K562 (cell line): ENCODE measurements around the gene FXYD3. TPM values are rescaled to one million over a fixed set of nuclear protein-coding genes. Genes with fewer than 3 reads are reported as not detected.

Experiments used
- EHMT2 ChIP-seq: fragments of 450-650 bp; IDR thresholded peaks from 2 replicates; pipeline ENCODE4 v1.6.1; 2018; ENCODE audit warnings: antibody characterized with exemption
- ESRRA ChIP-seq: fragments of 450-650 bp; IDR thresholded peaks from 2 replicates; pipeline ENCODE4 v1.6.1; 2014; ENCODE audit warnings: low read depth, mild to moderate bottlenecking, moderate library complexity, borderline replicate concordance
- HLTF ChIP-seq: fragments of 450-650 bp; IDR thresholded peaks from 2 replicates; pipeline ENCODE4 v1.6.1; 2016
- HNRNPL ChIP-seq: fragments of 200-400 bp; formaldehyde crosslinking; IDR thresholded peaks from 2 replicates; pipeline ENCODE4 v1.6.1; 2017; ENCODE audit warnings: low read depth, mild to moderate bottlenecking, low read length
- HNRNPLL ChIP-seq: fragments of 200-400 bp; formaldehyde crosslinking; IDR thresholded peaks from 2 replicates; pipeline ENCODE4 v1.6.1; 2017; ENCODE audit warnings: low read length, low read depth, mild to moderate bottlenecking; ENCODE audit not compliant: poor library complexity, severe bottlenecking
- IRF2 ChIP-seq: sonication (generic); formaldehyde crosslinking; IDR thresholded peaks from 2 replicates; pipeline ENCODE4 v1.8.1; 2022; ENCODE audit warnings: mild to moderate bottlenecking, missing genetic modification reagents
- KDM1A ChIP-seq, 2 experiments: fragments of 450-650 bp; IDR thresholded peaks; 2 replicates each; pipeline ENCODE4 v1.6.1; 2016; ENCODE audit warnings: mild to moderate bottlenecking in 2 of 2
- LARP7 ChIP-seq: fragments of 450-650 bp; IDR thresholded peaks from 2 replicates; pipeline ENCODE4 v1.6.1; 2016
- NBN ChIP-seq: fragments of 450-650 bp; IDR thresholded peaks from 2 replicates; pipeline ENCODE4 v1.6.1; 2016; ENCODE audit warnings: low read depth, mild to moderate bottlenecking
- NCOA4 ChIP-seq: fragments of 450-650 bp; IDR thresholded peaks from 2 replicates; pipeline ENCODE4 v1.6.1; 2018; ENCODE audit warnings: mild to moderate bottlenecking; ENCODE audit not compliant: partially characterized antibody
- NFRKB ChIP-seq: fragments of 450-650 bp; IDR thresholded peaks from 2 replicates; pipeline ENCODE4 v1.6.1; 2016; ENCODE audit warnings: low read depth
- PRPF4 ChIP-seq: fragments of 200-400 bp; formaldehyde crosslinking; IDR thresholded peaks from one replicate; pipeline ENCODE4 v1.6.1; 2017; ENCODE audit warnings: low read length, low read depth, mild to moderate bottlenecking; ENCODE audit not compliant: insufficient read depth, poor library complexity, severe bottlenecking
- RBFOX2 ChIP-seq: fragments of 200-400 bp; formaldehyde crosslinking; IDR thresholded peaks from 2 replicates; pipeline ENCODE4 v1.6.1; 2017; ENCODE audit warnings: low read depth, mild to moderate bottlenecking, low read length, moderate library complexity
- RCOR1 ChIP-seq, 2 experiments: IDR thresholded peaks; 2 replicates each; pipeline ENCODE4 v1.6.1; 2012; ENCODE audit warnings: low read depth in 2 of 2, low read length in 2 of 2, borderline replicate concordance in 1 of 2, improper control_type of control experiment in 1 of 2
- RFX5 ChIP-seq: IDR thresholded peaks from 2 replicates; pipeline ENCODE4 v1.6.1; 2011; ENCODE audit warnings: low read depth, mild to moderate bottlenecking, improper control_type of control experiment, low read length
- SMAD1 ChIP-seq: fragments of 150-350 bp; IDR thresholded peaks from 2 replicates; pipeline ENCODE4 v1.6.1; 2014; ENCODE audit warnings: low read length, low read depth; ENCODE audit not compliant: partially characterized antibody
- SOX6 ChIP-seq: fragments of 450-650 bp; IDR thresholded peaks from 2 replicates; pipeline ENCODE4 v1.6.1; 2014; ENCODE audit warnings: mild to moderate bottlenecking
- TRIM24 ChIP-seq, 2 experiments: fragments of 450-650 bp; IDR thresholded peaks; 2 replicates each; pipeline ENCODE4 v1.6.1; 2016
- ZBTB1 ChIP-seq: sonication (generic); formaldehyde crosslinking; IDR thresholded peaks from 2 replicates; pipeline ENCODE4 v1.8.1; 2023; ENCODE audit warnings: missing genetic modification reagents, low read depth, mild to moderate bottlenecking, borderline replicate concordance
- ZKSCAN3 ChIP-seq: fragments of 250-450 bp; sonication (Bioruptor Pico); IDR thresholded peaks from 2 replicates; pipeline ENCODE4 v1.4.0; 2020
- ZNF253 ChIP-seq: fragments of 250-450 bp; sonication (Bioruptor Pico); conservative IDR thresholded peaks from 2 replicates; pipeline ENCODE4 v1.6.1; 2021; ENCODE audit warnings: mild to moderate bottlenecking
- polyA plus RNA-seq, 8 experiments: library from polyadenylated mRNA; depleted of rRNA in 4 of 8; stranded (reverse) in 5 of 8; unstranded in 3 of 8; fragments of >200 nt; fragmentation: Nextera tagmentation in 2 of 8; fragmentation: Illumina TruSeq in 1 of 8; extraction: Ambion mirVana in 2 of 8; extraction: Trizol in 1 of 8; gene quantifications; 2 replicates each; pipeline versions ENCODE4 v1.2.1 to v1.2.3, GENCODE V29; 2011 to 2014; ENCODE audit warnings: inconsistent platforms in 1 of 8, missing spikeins in 1 of 8
- total RNA-seq, 7 experiments: library from RNA; depleted of rRNA in 6 of 7; stranded (reverse); fragments of >200 nt in 6 of 7; fragmentation: Illumina TruSeq in 2 of 7; extraction: Trizol in 2 of 7; gene quantifications; 2 replicates each; pipeline versions ENCODE4 v1.2.1 to v1.2.3, GENCODE V29; 2011 to 2021; ENCODE audit warnings: low replicate concordance in 1 of 7
- TF ChIP-seq, protein P1 (sequence below): sonication (generic); formaldehyde crosslinking; IDR thresholded peaks from 2 replicates; pipeline ENCODE4 v1.8.0; 2022; ENCODE audit warnings: missing genetic modification reagents, mild to moderate bottlenecking, moderate library complexity, borderline replicate concordance
- TF ChIP-seq, protein P2 (sequence below), 2 experiments: fragments of 200-800 bp in 1 of 2; sonication (Bioruptor generic) in 1 of 2; sonication (generic) in 1 of 2; formaldehyde crosslinking in 1 of 2; IDR thresholded peaks in 1 of 2; conservative IDR thresholded peaks in 1 of 2; 2 replicates each; pipeline versions ENCODE4 v1.5.0 to v1.6.1; 2016 to 2020; ENCODE audit warnings: missing compliant biosample characterization in 1 of 2, missing genetic modification characterization in 1 of 2, missing genetic modification reagents in 1 of 2
- TF ChIP-seq, protein P3 (sequence below), 2 experiments: fragments of 450-650 bp; IDR thresholded peaks; 2 replicates each; pipeline ENCODE4 v1.6.1; 2016

Gene FXYD3
- total and polyA plus RNA-seq, 9 of the 15 experiments (the other 6 are each of a cell fraction or from before 2014, with no cell fraction given), result 0.24 TPM; not detected in 8

DNA sequence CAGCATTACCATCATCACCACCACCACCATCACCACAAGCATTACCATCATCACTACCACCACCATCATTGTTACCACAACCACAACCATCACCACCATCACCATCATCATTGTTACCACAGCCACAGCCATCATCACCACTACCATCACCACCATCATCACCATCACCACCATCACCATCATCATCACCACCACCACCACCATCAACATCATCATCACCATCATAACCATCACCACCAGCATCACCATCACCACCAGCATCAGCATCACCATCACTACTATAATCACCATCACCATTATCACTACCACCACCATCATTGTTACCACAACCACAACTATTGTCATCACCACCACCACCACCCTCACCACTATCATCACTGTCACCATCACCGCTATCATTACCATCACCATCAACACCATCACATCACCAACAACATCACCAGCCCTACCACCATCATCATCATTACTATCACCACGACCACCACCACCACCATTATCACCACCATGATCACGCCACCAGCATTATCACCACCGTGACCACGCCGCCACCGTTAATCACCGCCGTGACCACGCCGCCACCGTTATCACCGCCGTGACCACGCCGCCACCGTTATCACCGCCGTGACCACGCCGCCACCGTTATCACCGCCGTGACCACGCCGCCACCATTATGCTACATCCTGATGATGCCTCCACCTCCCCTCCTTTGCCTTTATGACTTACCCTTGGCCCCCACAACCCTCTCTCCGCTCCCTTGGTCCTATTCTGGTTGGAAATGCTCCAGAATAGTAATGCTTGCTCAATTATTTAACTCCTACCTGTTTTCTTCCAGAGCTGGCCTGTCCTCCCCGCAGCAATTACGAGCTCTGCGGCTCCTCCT is 10.0 kb upstream of the FXYD3 start (continued):
- TF ChIP-seq, protein P1, sequence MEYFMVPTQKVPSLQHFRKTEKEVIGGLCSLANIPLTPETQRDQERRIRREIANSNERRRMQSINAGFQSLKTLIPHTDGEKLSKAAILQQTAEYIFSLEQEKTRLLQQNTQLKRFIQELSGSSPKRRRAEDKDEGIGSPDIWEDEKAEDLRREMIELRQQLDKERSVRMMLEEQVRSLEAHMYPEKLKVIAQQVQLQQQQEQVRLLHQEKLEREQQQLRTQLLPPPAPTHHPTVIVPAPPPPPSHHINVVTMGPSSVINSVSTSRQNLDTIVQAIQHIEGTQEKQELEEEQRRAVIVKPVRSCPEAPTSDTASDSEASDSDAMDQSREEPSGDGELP, result peak; percentile 32; the same call in 1 of the 2 replicates
- TF ChIP-seq PRPF4 (no peak), RFX5 (no peak), HNRNPLL (peak; percentile 97), NFRKB (peak; percentile 71; the same call in 1 of the 2 replicates), RBFOX2 (0 out of 2 replicates have a peak, but pooled peaks have one; percentile 18), ZNF253 (no peak), NCOA4 (no peak), SOX6 (peak; percentile 45; the same call in 1 of the 2 replicates), SMAD1 (no peak), HLTF (peak; percentile 94), ESRRA (no peak), ZKSCAN3 (CRISPR knock-in tag) (no peak), ZBTB1 (CRISPR knock-in tag) (peak; percentile 99), KDM1A (IDR thresholded peaks at IDR 0.05) (peak; percentile 82 to 88), NBN (no peak), LARP7 (peak; percentile 93), IRF2 (CRISPR knock-in tag) (no peak), RCOR1 (IDR thresholded peaks at IDR 0.05; ENCODE audit: borderline replicate concordance in 1 of 2, low read depth in 2 of 2, low read length in 2 of 2) (peak in 1 of 2 experiments; percentile 40; a peak in 1 of 4 replicates), EHMT2 (peak; percentile 89), HNRNPL (no peak), TRIM24 (IDR thresholded peaks at IDR 0.05) (0 out of 4 replicates have a peak, but pooled peaks have one; percentile 36 to 49)
- TF ChIP-seq, protein P2, sequence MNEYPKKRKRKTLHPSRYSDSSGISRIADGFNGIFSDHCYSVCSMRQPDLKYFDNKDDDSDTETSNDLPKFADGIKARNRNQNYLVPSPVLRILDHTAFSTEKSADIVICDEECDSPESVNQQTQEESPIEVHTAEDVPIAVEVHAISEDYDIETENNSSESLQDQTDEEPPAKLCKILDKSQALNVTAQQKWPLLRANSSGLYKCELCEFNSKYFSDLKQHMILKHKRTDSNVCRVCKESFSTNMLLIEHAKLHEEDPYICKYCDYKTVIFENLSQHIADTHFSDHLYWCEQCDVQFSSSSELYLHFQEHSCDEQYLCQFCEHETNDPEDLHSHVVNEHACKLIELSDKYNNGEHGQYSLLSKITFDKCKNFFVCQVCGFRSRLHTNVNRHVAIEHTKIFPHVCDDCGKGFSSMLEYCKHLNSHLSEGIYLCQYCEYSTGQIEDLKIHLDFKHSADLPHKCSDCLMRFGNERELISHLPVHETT (CRISPR knock-in tag; conservative IDR thresholded peaks at IDR 0.05 in 1 of 2, IDR thresholded peaks at IDR 0.05 in 1 of 2), result peak in 1 of 2 experiments; percentile 50; a peak in 1 of 4 replicates
- TF ChIP-seq, protein P3, sequence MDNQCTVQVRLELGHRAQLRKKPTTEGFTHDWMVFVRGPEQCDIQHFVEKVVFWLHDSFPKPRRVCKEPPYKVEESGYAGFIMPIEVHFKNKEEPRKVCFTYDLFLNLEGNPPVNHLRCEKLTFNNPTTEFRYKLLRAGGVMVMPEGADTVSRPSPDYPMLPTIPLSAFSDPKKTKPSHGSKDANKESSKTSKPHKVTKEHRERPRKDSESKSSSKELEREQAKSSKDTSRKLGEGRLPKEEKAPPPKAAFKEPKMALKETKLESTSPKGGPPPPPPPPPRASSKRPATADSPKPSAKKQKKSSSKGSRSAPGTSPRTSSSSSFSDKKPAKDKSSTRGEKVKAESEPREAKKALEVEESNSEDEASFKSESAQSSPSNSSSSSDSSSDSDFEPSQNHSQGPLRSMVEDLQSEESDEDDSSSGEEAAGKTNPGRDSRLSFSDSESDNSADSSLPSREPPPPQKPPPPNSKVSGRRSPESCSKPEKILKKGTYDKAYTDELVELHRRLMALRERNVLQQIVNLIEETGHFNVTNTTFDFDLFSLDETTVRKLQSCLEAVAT (IDR thresholded peaks at IDR 0.05), result peak in 1 of 2 experiments; percentile 67; a peak in 1 of 4 replicates
